ENCODE results near the gene INPP5J.

INPP5J gene

DNA sequence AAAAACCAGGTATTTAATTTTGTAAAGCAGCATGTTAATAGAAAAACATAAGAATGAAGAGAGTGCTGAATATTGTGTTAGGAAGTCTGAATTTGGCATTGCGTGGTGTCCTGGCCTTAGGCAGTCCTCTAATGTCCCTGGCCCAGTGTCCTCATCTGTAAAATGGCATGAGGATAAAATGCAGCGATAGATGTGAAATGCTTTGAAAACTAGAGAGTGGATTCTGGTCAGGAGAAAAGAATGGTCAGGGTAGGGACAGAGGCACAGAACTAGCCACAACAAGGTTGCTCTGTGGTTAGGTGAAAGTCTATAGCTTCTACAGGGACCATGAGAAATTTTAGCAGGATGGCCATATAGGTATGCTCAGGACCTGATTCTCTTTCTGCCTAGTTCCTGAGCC, 56.1 kb downstream of the INPP5J start:
- CTCF ChIA-PET: interaction anchor here (0.7 to 1.1 kb wide), 3 partner anchors 33 to 95 kb away, joined by 3 to 6 read pairs (median 5); partner anchors contain the start of gene LIMK2
- Histone ChIP-seq H3K4me3 (ENCODE audit: low read depth, low read length) (no peak overlapping the region), H3K36me3 (ENCODE audit: control insufficient read depth in 2 of 2, insufficient read depth in 1 of 2, low read length in 2 of 2) (peaks cover 4 to 24% of the 10 kb centered on the region in 2 experiments; a peak in 2 of 3 replicates), H3K27ac (ENCODE audit: extremely low read depth, low read depth, low read length) (no peak overlapping the region), H3K9me3 (ENCODE audit: control insufficient read depth, insufficient read depth, low read depth, low read length) (no peaks in the 10 kb centered on the region), H3K4me1 (ENCODE audit: control insufficient read depth, insufficient read depth, low read length) (peaks cover 5% of the 10 kb centered on the region; the same call in 1 of the 2 replicates)
- POLR2A ChIA-PET: interaction anchor here (0.5 to 1.2 kb wide), 2 partner anchors 19 to 69 kb away, joined by 3 to 4 read pairs; partner anchors contain the start of gene RNF185
- no peak for TF ChIP-seq ZNF626 (tag by site-specific recombination; IDR thresholded peaks at IDR 0.05)
- no peak for TF ChIP-seq MEIS1 (CRISPR knock-in tag; IDR thresholded peaks at IDR 0.05; ENCODE audit: borderline replicate concordance)

DNA sequence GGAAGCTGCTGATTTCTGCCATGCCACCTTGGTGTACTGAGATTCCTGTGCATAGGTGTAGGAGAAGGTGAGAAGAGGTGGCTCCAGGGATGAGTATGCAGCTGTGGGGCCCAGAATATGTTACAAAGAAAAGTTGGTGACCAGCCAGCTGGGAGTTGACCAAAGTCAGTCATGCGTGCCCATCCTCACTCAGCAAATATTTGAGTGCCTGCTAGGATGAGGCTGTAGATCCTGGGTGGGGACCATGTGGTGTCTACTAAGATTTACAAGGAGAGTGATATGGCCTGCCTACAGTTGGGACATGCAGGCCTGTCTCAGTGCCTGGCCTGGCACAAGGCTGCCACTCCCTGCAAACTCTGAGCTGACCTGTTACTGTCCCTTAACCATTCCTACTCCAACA, 56.6 kb downstream of the INPP5J start:
- no peak overlapping the region for H3K4me3 ChIP-seq (ENCODE audit: low read depth, low read length)
- TF ChIP-seq SCRT2 (tag by site-specific recombination; IDR thresholded peaks at IDR 0.05): 0 out of 2 replicates have a peak, but pooled peaks have one; percentile 19
- TF ChIP-seq YY1 (tag by site-specific recombination; IDR thresholded peaks at IDR 0.05): no peak
- TF ChIP-seq, protein P1, sequence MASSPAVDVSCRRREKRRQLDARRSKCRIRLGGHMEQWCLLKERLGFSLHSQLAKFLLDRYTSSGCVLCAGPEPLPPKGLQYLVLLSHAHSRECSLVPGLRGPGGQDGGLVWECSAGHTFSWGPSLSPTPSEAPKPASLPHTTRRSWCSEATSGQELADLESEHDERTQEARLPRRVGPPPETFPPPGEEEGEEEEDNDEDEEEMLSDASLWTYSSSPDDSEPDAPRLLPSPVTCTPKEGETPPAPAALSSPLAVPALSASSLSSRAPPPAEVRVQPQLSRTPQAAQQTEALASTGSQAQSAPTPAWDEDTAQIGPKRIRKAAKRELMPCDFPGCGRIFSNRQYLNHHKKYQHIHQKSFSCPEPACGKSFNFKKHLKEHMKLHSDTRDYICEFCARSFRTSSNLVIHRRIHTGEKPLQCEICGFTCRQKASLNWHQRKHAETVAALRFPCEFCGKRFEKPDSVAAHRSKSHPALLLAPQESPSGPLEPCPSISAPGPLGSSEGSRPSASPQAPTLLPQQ (tag by site-specific recombination; IDR thresholded peaks at IDR 0.05): peak; percentile 98
- peak; percentile 70 for TF ChIP-seq ZBTB17 (tag by site-specific recombination; IDR thresholded peaks at IDR 0.05)
- no peak for TF ChIP-seq ZNF2 (tag by site-specific recombination; IDR thresholded peaks at IDR 0.05)
- TF ChIP-seq, protein P2, sequence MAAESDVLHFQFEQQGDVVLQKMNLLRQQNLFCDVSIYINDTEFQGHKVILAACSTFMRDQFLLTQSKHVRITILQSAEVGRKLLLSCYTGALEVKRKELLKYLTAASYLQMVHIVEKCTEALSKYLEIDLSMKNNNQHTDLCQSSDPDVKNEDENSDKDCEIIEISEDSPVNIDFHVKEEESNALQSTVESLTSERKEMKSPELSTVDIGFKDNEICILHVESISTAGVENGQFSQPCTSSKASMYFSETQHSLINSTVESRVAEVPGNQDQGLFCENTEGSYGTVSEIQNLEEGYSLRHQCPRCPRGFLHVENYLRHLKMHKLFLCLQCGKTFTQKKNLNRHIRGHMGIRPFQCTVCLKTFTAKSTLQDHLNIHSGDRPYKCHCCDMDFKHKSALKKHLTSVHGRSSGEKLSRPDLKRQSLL (tag by site-specific recombination; IDR thresholded peaks at IDR 0.05): no peak
- peak; percentile 46; the same call in 1 of the 2 replicates for TF ChIP-seq ZBTB20 (tag by site-specific recombination; IDR thresholded peaks at IDR 0.05)
- 0 out of 2 replicates have a peak, but pooled peaks have one; percentile 24 for TF ChIP-seq ZNF629 (tag by site-specific recombination; IDR thresholded peaks at IDR 0.05)
- peak; percentile 51; the same call in 1 of the 2 replicates for TF ChIP-seq MZF1 (tag by site-specific recombination; IDR thresholded peaks at IDR 0.05; ENCODE audit: borderline replicate concordance)
- no peak for TF ChIP-seq ZNF510 (tag by site-specific recombination; IDR thresholded peaks at IDR 0.05; ENCODE audit: insufficient replicate concordance)
- TF ChIP-seq KLF1 (tag by site-specific recombination; IDR thresholded peaks at IDR 0.05): peak; percentile 81
- TF ChIP-seq GLIS1 (tag by site-specific recombination; IDR thresholded peaks at IDR 0.05): peak; percentile 59
- TF ChIP-seq ZFP69B (tag by site-specific recombination; IDR thresholded peaks at IDR 0.05): peak; percentile 95
- TF ChIP-seq, protein P3, sequence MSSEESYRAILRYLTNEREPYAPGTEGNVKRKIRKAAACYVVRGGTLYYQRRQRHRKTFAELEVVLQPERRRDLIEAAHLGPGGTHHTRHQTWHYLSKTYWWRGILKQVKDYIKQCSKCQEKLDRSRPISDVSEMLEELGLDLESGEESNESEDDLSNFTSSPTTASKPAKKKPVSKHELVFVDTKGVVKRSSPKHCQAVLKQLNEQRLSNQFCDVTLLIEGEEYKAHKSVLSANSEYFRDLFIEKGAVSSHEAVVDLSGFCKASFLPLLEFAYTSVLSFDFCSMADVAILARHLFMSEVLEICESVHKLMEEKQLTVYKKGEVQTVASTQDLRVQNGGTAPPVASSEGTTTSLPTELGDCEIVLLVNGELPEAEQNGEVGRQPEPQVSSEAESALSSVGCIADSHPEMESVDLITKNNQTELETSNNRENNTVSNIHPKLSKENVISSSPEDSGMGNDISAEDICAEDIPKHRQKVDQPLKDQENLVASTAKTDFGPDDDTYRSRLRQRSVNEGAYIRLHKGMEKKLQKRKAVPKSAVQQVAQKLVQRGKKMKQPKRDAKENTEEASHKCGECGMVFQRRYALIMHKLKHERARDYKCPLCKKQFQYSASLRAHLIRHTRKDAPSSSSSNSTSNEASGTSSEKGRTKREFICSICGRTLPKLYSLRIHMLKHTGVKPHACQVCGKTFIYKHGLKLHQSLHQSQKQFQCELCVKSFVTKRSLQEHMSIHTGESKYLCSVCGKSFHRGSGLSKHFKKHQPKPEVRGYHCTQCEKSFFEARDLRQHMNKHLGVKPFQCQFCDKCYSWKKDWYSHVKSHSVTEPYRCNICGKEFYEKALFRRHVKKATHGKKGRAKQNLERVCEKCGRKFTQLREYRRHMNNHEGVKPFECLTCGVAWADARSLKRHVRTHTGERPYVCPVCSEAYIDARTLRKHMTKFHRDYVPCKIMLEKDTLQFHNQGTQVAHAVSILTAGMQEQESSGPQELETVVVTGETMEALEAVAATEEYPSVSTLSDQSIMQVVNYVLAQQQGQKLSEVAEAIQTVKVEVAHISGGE (tag by site-specific recombination; conservative IDR thresholded peaks at IDR 0.05; ENCODE audit: low read depth): no peak
- no peak for TF ChIP-seq ZNF23 (tag by site-specific recombination; IDR thresholded peaks at IDR 0.05; ENCODE audit: borderline replicate concordance)
- TF ChIP-seq ZNF658 (tag by site-specific recombination; IDR thresholded peaks at IDR 0.05): no peak
- TF ChIP-seq, protein P4, sequence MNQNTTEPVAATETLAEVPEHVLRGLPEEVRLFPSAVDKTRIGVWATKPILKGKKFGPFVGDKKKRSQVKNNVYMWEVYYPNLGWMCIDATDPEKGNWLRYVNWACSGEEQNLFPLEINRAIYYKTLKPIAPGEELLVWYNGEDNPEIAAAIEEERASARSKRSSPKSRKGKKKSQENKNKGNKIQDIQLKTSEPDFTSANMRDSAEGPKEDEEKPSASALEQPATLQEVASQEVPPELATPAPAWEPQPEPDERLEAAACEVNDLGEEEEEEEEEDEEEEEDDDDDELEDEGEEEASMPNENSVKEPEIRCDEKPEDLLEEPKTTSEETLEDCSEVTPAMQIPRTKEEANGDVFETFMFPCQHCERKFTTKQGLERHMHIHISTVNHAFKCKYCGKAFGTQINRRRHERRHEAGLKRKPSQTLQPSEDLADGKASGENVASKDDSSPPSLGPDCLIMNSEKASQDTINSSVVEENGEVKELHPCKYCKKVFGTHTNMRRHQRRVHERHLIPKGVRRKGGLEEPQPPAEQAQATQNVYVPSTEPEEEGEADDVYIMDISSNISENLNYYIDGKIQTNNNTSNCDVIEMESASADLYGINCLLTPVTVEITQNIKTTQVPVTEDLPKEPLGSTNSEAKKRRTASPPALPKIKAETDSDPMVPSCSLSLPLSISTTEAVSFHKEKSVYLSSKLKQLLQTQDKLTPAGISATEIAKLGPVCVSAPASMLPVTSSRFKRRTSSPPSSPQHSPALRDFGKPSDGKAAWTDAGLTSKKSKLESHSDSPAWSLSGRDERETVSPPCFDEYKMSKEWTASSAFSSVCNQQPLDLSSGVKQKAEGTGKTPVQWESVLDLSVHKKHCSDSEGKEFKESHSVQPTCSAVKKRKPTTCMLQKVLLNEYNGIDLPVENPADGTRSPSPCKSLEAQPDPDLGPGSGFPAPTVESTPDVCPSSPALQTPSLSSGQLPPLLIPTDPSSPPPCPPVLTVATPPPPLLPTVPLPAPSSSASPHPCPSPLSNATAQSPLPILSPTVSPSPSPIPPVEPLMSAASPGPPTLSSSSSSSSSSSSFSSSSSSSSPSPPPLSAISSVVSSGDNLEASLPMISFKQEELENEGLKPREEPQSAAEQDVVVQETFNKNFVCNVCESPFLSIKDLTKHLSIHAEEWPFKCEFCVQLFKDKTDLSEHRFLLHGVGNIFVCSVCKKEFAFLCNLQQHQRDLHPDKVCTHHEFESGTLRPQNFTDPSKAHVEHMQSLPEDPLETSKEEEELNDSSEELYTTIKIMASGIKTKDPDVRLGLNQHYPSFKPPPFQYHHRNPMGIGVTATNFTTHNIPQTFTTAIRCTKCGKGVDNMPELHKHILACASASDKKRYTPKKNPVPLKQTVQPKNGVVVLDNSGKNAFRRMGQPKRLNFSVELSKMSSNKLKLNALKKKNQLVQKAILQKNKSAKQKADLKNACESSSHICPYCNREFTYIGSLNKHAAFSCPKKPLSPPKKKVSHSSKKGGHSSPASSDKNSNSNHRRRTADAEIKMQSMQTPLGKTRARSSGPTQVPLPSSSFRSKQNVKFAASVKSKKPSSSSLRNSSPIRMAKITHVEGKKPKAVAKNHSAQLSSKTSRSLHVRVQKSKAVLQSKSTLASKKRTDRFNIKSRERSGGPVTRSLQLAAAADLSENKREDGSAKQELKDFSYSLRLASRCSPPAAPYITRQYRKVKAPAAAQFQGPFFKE (tag by site-specific recombination; IDR thresholded peaks at IDR 0.05; ENCODE audit: borderline replicate concordance): no peak
- no peak for TF ChIP-seq ZNF624 (tag by site-specific recombination; IDR thresholded peaks at IDR 0.05)
- TF ChIP-seq ZNF423 (tag by site-specific recombination; IDR thresholded peaks at IDR 0.05): no peak
- TF ChIP-seq ZBTB48 (tag by site-specific recombination; IDR thresholded peaks at IDR 0.05): no peak
- 0 out of 2 replicates have a peak, but pooled peaks have one; percentile 27 for TF ChIP-seq SP7 (tag by site-specific recombination; IDR thresholded peaks at IDR 0.05)

More for the DNA sequence above, 56.6 kb downstream of the INPP5J start:
- peaks cover 4 to 24% of the 10 kb centered on the region in 2 experiments; a peak in 2 of 3 replicates for H3K36me3 ChIP-seq (ENCODE audit: control insufficient read depth in 2 of 2, insufficient read depth in 1 of 2, low read length in 2 of 2)
- no peak overlapping the region for H3K27ac ChIP-seq (ENCODE audit: extremely low read depth, low read depth, low read length)
- ChIA-PET CTCF (interaction anchor here (0.9 kb wide), 1 partner anchor 33 kb away, joined by 6 read pairs; the partner anchor contains the start of gene LIMK2), POLR2A (interaction anchor here (1.2 kb wide), 1 partner anchor 20 kb away, joined by 3 read pairs; the partner anchor contains the start of gene RNF185)
- H3K9me3 ChIP-seq (ENCODE audit: control insufficient read depth, insufficient read depth, low read depth, low read length): no peaks in the 10 kb centered on the region
- peaks cover 3% of the 10 kb centered on the region; the same call in 1 of the 2 replicates for H3K4me1 ChIP-seq (ENCODE audit: control insufficient read depth, insufficient read depth, low read length)

Measured in HEK293 (cell line).